HG03045 (cell line): ENCODE results near the gene EEIG1.
"Not testable (repeated sequence)": the region's sequence is repeated elsewhere in the genome, so short reads cannot be mapped to it uniquely, and the experiment has no call there.

Source experiments
- ATAC-seq: cut with Tn5 transposase; IDR thresholded peaks from one replicate; pipeline ENCODE4 v1.9.1; 2021; ENCODE audit warnings: mild to moderate bottlenecking, moderate library complexity; ENCODE audit not compliant: unreplicated experiment

Gene EEIG1

GRCh38 chr9:127980706-127981558, at the start of gene EEIG1:
Gene EEIG1, minus strand, starts transcription at chr9:127980989. Its CDS starts 852 bp downstream, at chr9:127980137.
- peak; percentile 79 for ATAC-seq

GRCh38 chr9:128027705-128028104, 46.9 kb upstream of the EEIG1 start:
- no peak for ATAC-seq

- ATAC-seq = no peak
These were observed 46.2 kb upstream of the EEIG1 start for GRCh38 chr9:128026773-128027541.

GRCh38 chr9:128026255-128026772, 45.5 kb upstream of the EEIG1 start:
- no peak for ATAC-seq

GRCh38 chr9:128025736-128026135, 44.9 kb upstream of the EEIG1 start:
- ATAC-seq = no peak

- ATAC-seq = no peak
These were observed 44.0 kb upstream of the EEIG1 start for GRCh38 chr9:128024761-128025308.

- not testable (repeated sequence) for ATAC-seq
These were observed 42.9 kb upstream of the EEIG1 start for GRCh38 chr9:128023671-128024070.

- no peak for ATAC-seq
These were observed 42.1 kb upstream of the EEIG1 start for GRCh38 chr9:128022886-128023285.

- ATAC-seq = no peak
These were observed 40.3 kb upstream of the EEIG1 start for GRCh38 chr9:128021098-128021497.

GRCh38 chr9:128020692-128021091, 39.9 kb upstream of the EEIG1 start:
- no peak for ATAC-seq

GRCh38 chr9:128015696-128016095, 34.9 kb upstream of the EEIG1 start:
- no peak for ATAC-seq

GRCh38 chr9:128011071-128011817, 30.5 kb upstream of the EEIG1 start:
- no peak for ATAC-seq

GRCh38 chr9:128009639-128010038, 28.9 kb upstream of the EEIG1 start:
- no peak for ATAC-seq

GRCh38 chr9:128008171-128008570, 27.4 kb upstream of the EEIG1 start:
- no peak for ATAC-seq

- ATAC-seq = no peak
These were observed 26.9 kb upstream of the EEIG1 start for GRCh38 chr9:128007566-128008138.

- no peak for ATAC-seq
These were observed 25.7 kb upstream of the EEIG1 start for GRCh38 chr9:128006332-128006996.

- no peak for ATAC-seq
These were observed 25.1 kb upstream of the EEIG1 start for GRCh38 chr9:128005923-128006322.

GRCh38 chr9:128003966-128004604, 23.3 kb upstream of the EEIG1 start:
- ATAC-seq = no peak

- ATAC-seq = no peak
These were observed 22.2 kb upstream of the EEIG1 start for GRCh38 chr9:128002959-128003358.
